Measurements from ENCODE around the gene AGFG1.

DNA sequence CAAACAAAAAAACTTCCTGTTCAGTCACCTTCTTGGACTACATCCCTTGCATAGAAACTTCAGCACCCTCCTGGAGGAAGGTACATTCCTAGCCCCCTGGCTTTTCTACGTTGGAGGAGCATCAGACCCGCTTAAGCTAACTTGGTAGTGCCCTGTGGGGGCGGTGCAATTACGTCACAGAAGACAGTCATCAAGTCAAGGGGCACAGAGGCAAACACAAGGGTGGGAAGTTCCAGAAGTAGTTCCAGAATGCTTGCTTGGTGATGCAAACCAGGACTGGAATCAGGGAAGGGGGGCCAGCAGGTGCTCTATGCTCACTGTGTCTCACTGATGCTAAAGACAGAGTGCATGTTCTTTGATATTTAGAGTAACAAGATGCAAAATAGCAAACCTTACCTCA is 15.2 kb upstream of the AGFG1 start:
- TF ChIP-seq, protein P1, sequence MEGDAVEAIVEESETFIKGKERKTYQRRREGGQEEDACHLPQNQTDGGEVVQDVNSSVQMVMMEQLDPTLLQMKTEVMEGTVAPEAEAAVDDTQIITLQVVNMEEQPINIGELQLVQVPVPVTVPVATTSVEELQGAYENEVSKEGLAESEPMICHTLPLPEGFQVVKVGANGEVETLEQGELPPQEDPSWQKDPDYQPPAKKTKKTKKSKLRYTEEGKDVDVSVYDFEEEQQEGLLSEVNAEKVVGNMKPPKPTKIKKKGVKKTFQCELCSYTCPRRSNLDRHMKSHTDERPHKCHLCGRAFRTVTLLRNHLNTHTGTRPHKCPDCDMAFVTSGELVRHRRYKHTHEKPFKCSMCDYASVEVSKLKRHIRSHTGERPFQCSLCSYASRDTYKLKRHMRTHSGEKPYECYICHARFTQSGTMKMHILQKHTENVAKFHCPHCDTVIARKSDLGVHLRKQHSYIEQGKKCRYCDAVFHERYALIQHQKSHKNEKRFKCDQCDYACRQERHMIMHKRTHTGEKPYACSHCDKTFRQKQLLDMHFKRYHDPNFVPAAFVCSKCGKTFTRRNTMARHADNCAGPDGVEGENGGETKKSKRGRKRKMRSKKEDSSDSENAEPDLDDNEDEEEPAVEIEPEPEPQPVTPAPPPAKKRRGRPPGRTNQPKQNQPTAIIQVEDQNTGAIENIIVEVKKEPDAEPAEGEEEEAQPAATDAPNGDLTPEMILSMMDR (IDR thresholded peaks at IDR 0.05), result no peak
- TF ChIP-seq EP300 (IDR thresholded peaks at IDR 0.05), result no peak

Data from upper lobe of left lung (tissue), 4 donors.